Transverse colon (tissue), 4 donors: ENCODE results near the gene NOP53. TPM values are rescaled to one million over a fixed set of nuclear protein-coding genes. Genes with fewer than 3 reads are reported as not detected.

Source experiments
- DNase-seq: peaks from one replicate; pipeline ENCODE4 v3.0.0-alpha.2; 2019
- H3K27ac ChIP-seq, 4 donors: fragments of 200-600 bp; sonication (generic); 2 replicates each; pipeline ENCODE4 v1.5.1; 2016 to 2018; ENCODE audit warnings: inconsistent platforms in 4 of 4
- H3K27me3 ChIP-seq: fragments of 200-600 bp; sonication (generic); 2 replicates; pipeline ENCODE4 v1.5.1; 2017; ENCODE audit warnings: inconsistent platforms
- H3K36me3 ChIP-seq, 4 donors: fragments of 200-600 bp; sonication (generic); 2 replicates each; pipeline ENCODE4 v1.5.1; 2017 to 2019; ENCODE audit warnings: inconsistent platforms in 4 of 4
- H3K4me1 ChIP-seq, 4 donors: fragments of 200-600 bp; sonication (generic); 2 replicates each; pipeline ENCODE4 v1.5.1; 2017 to 2020; ENCODE audit warnings: inconsistent platforms in 4 of 4
- H3K4me3 ChIP-seq, 4 donors: fragments of 200-600 bp; sonication (generic); 1 replicate in 1 of 4; 2 replicates in 3 of 4; pipeline versions ENCODE4 v1.5.1 to v1.6.1; 2017 to 2019; ENCODE audit warnings: inconsistent platforms in 4 of 4
- H3K9me3 ChIP-seq, 2 donors: fragments of 200-600 bp; sonication (generic); 2 replicates each; pipeline ENCODE4 v1.5.1; 2017 to 2019; ENCODE audit warnings: inconsistent platforms in 2 of 2
- EP300 ChIP-seq: sonication (generic); formaldehyde crosslinking; IDR thresholded peaks from one replicate; pipeline ENCODE4 v1.6.1; 2017; ENCODE audit warnings: antibody characterized with exemption, low read depth
- POLR2A ChIP-seq: fragments of 450-650 bp; IDR thresholded peaks from one replicate; pipeline ENCODE4 v1.6.1; 2016; ENCODE audit warnings: antibody characterized with exemption, mild to moderate bottlenecking, moderate library complexity
- POLR2AphosphoS5 ChIP-seq, 3 donors: sonication (generic); formaldehyde crosslinking; IDR thresholded peaks; one replicate each; pipeline ENCODE4 v1.6.1; 2016; ENCODE audit warnings: antibody characterized with exemption in 3 of 3
- WGBS, 2 donors: methylation state at CpG; one replicate each; pipeline ENCODE4 v1.1.5; 2018; ENCODE audit warnings: low coverage in 1 of 2; 5-methylcytosine and 5-hydroxymethylcytosine counted together
- in situ Hi-C, 4 donors: fragments of 200-750 bp; cut with MboI; loops; one replicate each; pipeline versions ENCODE4 v1.15.0 to v1.15.1; 2017; ENCODE audit warnings: low sequenced_read_pairs in 3 of 4, low pct_ligation_motif_present in 1 of 4, low pct_unique_long_range_greater_than_20kb in 1 of 4
- intact Hi-C: fragments of 100-400 bp; cut with DNase I; formaldehyde crosslinking; loops from one replicate; pipeline ENCODE4 v1.15.1; 2023; ENCODE audit warnings: low total_unique reads
- total RNA-seq, 4 donors: library from RNA; depleted of rRNA; stranded (reverse); fragments of >200 nt; gene quantifications; one replicate each; pipeline ENCODE4 v1.1.0, GENCODE V29; 2016
- TF ChIP-seq, protein P1 (sequence below), 5 experiments: fragments of 200-600 bp in 3 of 5; fragments of 450-650 bp in 2 of 5; sonication (generic) in 3 of 5; IDR thresholded peaks; 1 replicate in 2 of 5; 2 replicates in 3 of 5; pipeline ENCODE4 v1.5.1; 2016 to 2017; ENCODE audit warnings: antibody characterized with exemption in 5 of 5, inconsistent platforms in 3 of 5, mild to moderate bottlenecking in 2 of 5, moderate library complexity in 1 of 5

Gene NOP53
- total RNA-seq, 4 donors from 2014 or later = 239 to 490 (median 364) TPM

DNA sequence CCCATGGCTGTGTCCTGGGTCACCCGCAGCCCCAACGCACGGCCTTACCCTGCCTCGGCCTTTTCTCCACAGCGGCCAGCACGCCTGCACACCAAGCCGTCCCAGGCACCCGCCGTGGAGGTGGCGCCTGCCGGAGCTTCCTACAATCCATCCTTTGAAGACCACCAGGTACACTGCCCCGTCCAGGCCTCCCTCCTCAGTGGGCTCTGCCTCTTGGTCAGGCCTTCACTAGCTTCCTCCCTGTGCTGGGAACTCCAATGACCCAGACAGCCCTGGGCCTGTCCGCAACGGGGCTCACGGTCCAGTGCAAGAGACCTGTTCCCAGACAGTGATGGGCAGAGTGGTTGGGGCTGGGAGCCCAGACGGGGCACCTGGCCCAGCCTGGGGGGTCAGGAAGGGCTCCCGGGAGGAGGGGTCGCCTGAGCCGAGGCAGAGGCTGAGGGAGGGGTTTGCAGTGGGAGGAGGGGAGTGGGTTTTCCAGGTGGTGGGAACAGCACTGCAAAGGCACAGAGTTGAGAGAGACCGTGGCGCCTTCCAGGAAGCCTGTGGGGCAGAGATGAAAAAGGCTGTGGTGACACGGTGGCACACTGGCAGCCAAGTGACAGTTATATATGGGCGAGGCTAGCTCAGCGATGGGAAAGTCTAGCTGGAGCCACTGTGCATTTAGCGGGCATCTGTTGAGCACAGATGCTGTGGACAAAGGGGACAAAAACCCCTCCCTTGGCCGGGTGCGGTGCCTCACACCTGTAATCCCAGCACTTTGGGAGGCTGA lies 7.3 kb downstream of the NOP53 start:
- TF ChIP-seq EP300 (no peak), POLR2AphosphoS5 (IDR thresholded peaks at IDR 0.05) (no peak), POLR2A (no peak)
- TF ChIP-seq, protein P1, sequence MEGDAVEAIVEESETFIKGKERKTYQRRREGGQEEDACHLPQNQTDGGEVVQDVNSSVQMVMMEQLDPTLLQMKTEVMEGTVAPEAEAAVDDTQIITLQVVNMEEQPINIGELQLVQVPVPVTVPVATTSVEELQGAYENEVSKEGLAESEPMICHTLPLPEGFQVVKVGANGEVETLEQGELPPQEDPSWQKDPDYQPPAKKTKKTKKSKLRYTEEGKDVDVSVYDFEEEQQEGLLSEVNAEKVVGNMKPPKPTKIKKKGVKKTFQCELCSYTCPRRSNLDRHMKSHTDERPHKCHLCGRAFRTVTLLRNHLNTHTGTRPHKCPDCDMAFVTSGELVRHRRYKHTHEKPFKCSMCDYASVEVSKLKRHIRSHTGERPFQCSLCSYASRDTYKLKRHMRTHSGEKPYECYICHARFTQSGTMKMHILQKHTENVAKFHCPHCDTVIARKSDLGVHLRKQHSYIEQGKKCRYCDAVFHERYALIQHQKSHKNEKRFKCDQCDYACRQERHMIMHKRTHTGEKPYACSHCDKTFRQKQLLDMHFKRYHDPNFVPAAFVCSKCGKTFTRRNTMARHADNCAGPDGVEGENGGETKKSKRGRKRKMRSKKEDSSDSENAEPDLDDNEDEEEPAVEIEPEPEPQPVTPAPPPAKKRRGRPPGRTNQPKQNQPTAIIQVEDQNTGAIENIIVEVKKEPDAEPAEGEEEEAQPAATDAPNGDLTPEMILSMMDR (IDR thresholded peaks at IDR 0.05) = no peak
- in situ Hi-C loops (no loop called here), intact Hi-C loops (no loop called here)
- no peak for DNase-seq
- Histone ChIP-seq H3K36me3 (peaks cover 0 to 69% (median 31%) of the 10 kb centered on the region in 4 donors), H3K4me1 (peaks cover 0 to 13% (median 6%) of the 10 kb centered on the region in 4 donors), H3K27me3 (no peaks in the 10 kb centered on the region), H3K9me3 (no peaks in the 10 kb centered on the region), H3K4me3 (no peak overlapping the region), H3K27ac (no peak overlapping the region)
- 88 to 91% methylated on average over 7 to 27 of the region's 27 CpGs for WGBS, 2 donors

DNA sequence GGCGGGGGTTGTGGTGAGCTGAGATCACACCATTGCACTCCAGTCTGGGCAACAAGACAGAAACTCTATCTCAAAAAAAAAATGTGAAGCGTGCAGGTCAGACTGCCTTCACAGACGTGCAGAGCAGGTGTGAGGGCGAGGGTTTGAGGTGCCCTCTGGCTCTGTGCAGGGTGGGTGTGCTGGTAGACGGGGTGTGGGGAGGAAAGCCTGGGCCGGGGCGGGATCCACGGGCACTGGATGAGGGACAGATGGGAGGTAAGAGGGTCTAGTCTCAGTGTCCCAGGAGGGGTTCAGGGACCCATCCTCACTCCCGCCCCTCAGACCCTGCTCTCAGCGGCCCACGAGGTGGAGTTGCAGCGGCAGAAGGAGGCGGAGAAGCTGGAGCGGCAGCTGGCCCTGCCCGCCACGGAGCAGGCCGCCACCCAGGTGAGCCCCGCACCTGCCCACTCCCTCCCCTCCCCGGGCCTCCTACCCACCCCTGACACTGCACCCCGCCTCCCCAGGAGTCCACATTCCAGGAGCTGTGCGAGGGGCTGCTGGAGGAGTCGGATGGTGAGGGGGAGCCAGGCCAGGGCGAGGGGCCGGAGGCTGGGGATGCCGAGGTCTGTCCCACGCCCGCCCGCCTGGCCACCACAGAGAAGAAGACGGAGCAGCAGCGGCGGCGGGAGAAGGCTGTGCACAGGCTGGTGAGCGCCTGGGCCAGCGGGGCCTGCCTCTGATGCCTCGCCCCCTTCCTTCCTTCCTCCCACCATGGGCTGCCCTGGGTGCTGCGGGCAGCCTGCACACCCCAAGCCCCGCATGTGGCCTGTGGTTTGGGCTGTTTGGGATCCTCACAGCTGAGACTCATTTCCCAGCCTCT lies 9.1 kb downstream of the NOP53 start:
- in situ Hi-C loops = no loop called here
- no peak overlapping the region for H3K27ac ChIP-seq
- peaks cover 0 to 22% (median 12%) of the 10 kb centered on the region in 4 donors for H3K4me1 ChIP-seq
- peaks cover 0 to 62% (median 31%) of the 10 kb centered on the region in 4 donors for H3K36me3 ChIP-seq
- DNase-seq = no peak
- 94% methylated on average over 33 of the region's 37 CpGs; no CpG with 5 or more reads in 1 of the 2 donors for WGBS, 2 donors
- H3K27me3 ChIP-seq = no peaks in the 10 kb centered on the region
- intact Hi-C loops = no loop called here
- H3K4me3 ChIP-seq = no peak overlapping the region
- TF ChIP-seq POLR2AphosphoS5 (IDR thresholded peaks at IDR 0.05) (no peak), POLR2A (no peak), EP300 (no peak)
- TF ChIP-seq, protein P1 (IDR thresholded peaks at IDR 0.05) = no peak
- no peaks in the 10 kb centered on the region for H3K9me3 ChIP-seq

DNA sequence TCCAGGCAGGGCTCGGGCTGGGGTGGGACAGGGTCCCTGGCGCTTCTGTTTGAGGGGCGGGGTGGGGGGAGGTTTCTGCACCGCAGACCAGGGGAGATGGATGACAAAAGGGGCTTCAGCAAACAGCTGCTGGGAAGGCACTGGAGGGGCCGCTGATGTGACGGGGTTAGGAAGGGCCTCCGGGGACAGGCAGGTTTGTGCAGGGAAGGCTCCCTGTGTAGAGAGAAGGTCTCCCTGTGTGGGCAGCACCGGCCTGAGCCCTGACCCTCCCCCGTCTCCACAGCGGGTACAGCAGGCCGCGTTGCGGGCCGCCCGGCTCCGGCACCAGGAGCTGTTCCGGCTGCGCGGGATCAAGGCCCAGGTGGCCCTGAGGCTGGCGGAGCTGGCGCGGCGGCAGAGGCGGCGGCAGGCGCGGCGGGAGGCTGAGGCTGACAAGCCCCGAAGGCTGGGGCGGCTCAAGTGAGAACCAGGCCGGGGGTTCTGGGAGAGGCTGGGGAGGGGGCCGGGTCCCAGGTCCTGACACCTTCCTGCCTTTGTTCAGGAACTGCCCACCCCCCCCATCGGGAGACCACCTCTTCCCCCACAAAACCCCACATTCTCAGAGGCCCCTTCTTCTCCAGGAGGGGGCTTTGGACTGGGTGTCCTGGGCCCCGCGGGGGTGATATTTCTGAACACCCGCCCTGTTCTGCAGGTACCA lies 9.9 kb downstream of the NOP53 start:
- Histone ChIP-seq H3K27me3 (no peaks in the 10 kb centered on the region), H3K27ac (no peak overlapping the region), H3K4me1 (peaks cover 0 to 22% (median 12%) of the 10 kb centered on the region in 4 donors), H3K36me3 (peaks cover 0 to 57% (median 27%) of the 10 kb centered on the region in 4 donors), H3K4me3 (no peak overlapping the region), H3K9me3 (no peaks in the 10 kb centered on the region)
- no peak for DNase-seq
- WGBS, 2 donors = 87 to 90% methylated on average over 2 to 26 of the region's 36 CpGs
- in situ Hi-C loops = no loop called here
- intact Hi-C loops = no loop called here
- TF ChIP-seq POLR2AphosphoS5 (IDR thresholded peaks at IDR 0.05) = no peak
- TF ChIP-seq, protein P1 (IDR thresholded peaks at IDR 0.05) = no peak
- no peak for TF ChIP-seq POLR2A
- no peak for TF ChIP-seq EP300
